Measurements from ENCODE around the gene HPF1. TPM values are rescaled to one million over a fixed set of nuclear protein-coding genes. Genes with fewer than 3 reads are reported as not detected.

HPF1 gene
- total and polyA plus RNA-seq, 2 of the 8 experiments (the other 6 are each of a cell fraction or from before 2014, with no cell fraction given) = 14.1 to 32.5 TPM

DNA sequence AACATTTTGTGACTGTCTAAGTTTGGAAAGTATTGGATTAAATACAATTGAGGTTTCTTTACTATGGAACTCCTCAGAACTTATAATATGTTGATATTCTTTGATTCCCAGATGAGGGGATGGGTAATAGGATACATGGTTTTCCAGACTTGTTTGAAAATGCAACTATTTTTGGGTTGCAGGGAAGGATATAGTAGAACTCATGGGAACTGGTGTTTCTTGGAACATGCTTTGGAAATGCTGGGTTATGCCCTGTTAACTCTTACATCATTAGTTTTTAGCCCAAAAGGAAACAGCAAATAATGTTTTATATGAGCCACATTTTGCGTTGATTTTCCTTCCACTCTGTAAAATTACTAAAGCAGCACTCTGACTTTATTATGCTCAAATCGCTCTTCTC is 41.9 kb downstream of the HPF1 start:
- Histone ChIP-seq H3K4me2 (ENCODE audit: insufficient read depth in 1 of 2, low read depth in 2 of 2, low read length in 2 of 2) (no peak overlapping the region), H3K4ac (replicated peaks; ENCODE audit: insufficient read length, low read depth, low read length) (no peak overlapping the region), H4K8ac (ENCODE audit: extremely low read depth, insufficient read depth, low read length) (no peak overlapping the region), H3K79me2 (ENCODE audit: control insufficient read depth in 1 of 2, insufficient read depth in 2 of 2, low read length in 2 of 2) (no peaks in the 10 kb centered on the region), H2BK15ac (ENCODE audit: low read length) (no peak overlapping the region), H2BK20ac (ENCODE audit: low read length) (no peak overlapping the region), H3K27me3 (replicated peaks in 1 of 4; ENCODE audit: control insufficient read depth in 3 of 4, extremely low read depth in 1 of 4, insufficient read depth in 3 of 4, low read length in 3 of 4) (no peaks in the 10 kb centered on the region), H2BK120ac (replicated peaks; ENCODE audit: low read depth, low read length) (no peak overlapping the region), H2AFZ (ENCODE audit: low read length) (no peak overlapping the region), H3K4me3 (ENCODE audit: extremely low read depth in 1 of 4, insufficient read depth in 2 of 4, low read depth in 3 of 4, low read length in 4 of 4) (no peak overlapping the region), H3K14ac (ENCODE audit: insufficient read length) (no peak overlapping the region), H3K9ac (replicated peaks in 1 of 4; ENCODE audit: extremely low read depth in 1 of 4, low read depth in 3 of 4, low read length in 3 of 4) (no peak overlapping the region), H3K79me1 (ENCODE audit: low read depth, low read length) (no peaks in the 10 kb centered on the region), H3K56ac (replicated peaks; ENCODE audit: insufficient read length, low read depth, low read length) (no peak overlapping the region), H3K27ac (ENCODE audit: low read depth, low read length) (no peak overlapping the region), H4K91ac (replicated peaks; ENCODE audit: insufficient read length, low read length) (no peak overlapping the region), H2AK5ac (ENCODE audit: low read depth, low read length) (no peak overlapping the region), H3K9me3 (ENCODE audit: insufficient read depth in 2 of 2, low read depth in 1 of 2, low read length in 1 of 2) (no peaks in the 10 kb centered on the region), H4K5ac (ENCODE audit: insufficient read length, low read depth, low read length) (no peak overlapping the region), H3K23me2 (ENCODE audit: low read depth, low read length) (no peaks in the 10 kb centered on the region), H3K18ac (ENCODE audit: extremely low read depth, low read length) (no peak overlapping the region), H2BK12ac (ENCODE audit: low read depth, low read length) (no peak overlapping the region), H3K36me3 (ENCODE audit: control insufficient read depth in 2 of 4, insufficient read depth in 4 of 4, low read length in 3 of 4) (peaks cover 3 to 15% (median 5%) of the 10 kb centered on the region in 4 experiments; a peak in 6 of 8 replicates), H3K4me1 (replicated peaks in 1 of 4; ENCODE audit: control insufficient read depth in 3 of 4, insufficient read depth in 4 of 4, low read length in 3 of 4) (no peaks in the 10 kb centered on the region), H3K23ac (ENCODE audit: insufficient read length) (no peak overlapping the region), H2BK5ac (ENCODE audit: low read depth, low read length) (no peak overlapping the region), H4K20me1 (replicated peaks in 1 of 2; ENCODE audit: control insufficient read depth in 1 of 2, insufficient read depth in 2 of 2, low read length in 2 of 2) (no peaks in the 10 kb centered on the region)
- ChIA-PET CTCF (ENCODE audit: partially characterized antibody) (no interaction called here), POLR2A (ENCODE audit: partially characterized antibody) (no interaction called here)
- 87% methylated on average over 2 of the region's 2 CpGs; no CpG with 5 or more reads in 1 of the 2 experiments for WGBS, 2 experiments (ENCODE audit: extremely low coverage in 1 of 2, insufficient coverage in 1 of 2, insufficient read length in 1 of 2, insufficient replicate concordance in 2 of 2, low coverage in 1 of 2, low lambda C conversion rate in 2 of 2, missing lambda C conversion rate in 1 of 2)
- DNase-seq (ENCODE audit: low read depth in 1 of 2, low spot score in 2 of 2) (no peak), FAIRE-seq (peak; percentile 28)
- TF ChIP-seq CHD1 (IDR thresholded peaks at IDR 0.05; ENCODE audit: low read depth, low read length) = no peak
- TF ChIP-seq CBX5 (IDR thresholded peaks at IDR 0.05; ENCODE audit: low read depth, low read length) = no peak
- no peak for TF ChIP-seq JUND (IDR thresholded peaks at IDR 0.05; ENCODE audit: low read length)
- TF ChIP-seq SRF (IDR thresholded peaks at IDR 0.05; ENCODE audit: low read depth, low read length) = no peak
- no peak for TF ChIP-seq FOSL1 (IDR thresholded peaks at IDR 0.05; ENCODE audit: insufficient read depth, low read depth, low read length)
- no peak for TF ChIP-seq SIN3A (conservative IDR thresholded peaks at IDR 0.05 in 1 of 2, IDR thresholded peaks at IDR 0.05 in 1 of 2; ENCODE audit: low read depth in 1 of 2, low read length in 2 of 2)
- TF ChIP-seq ASH2L (IDR thresholded peaks at IDR 0.05; ENCODE audit: low read length) = no peak
- no peak for TF ChIP-seq RAD21 (IDR thresholded peaks at IDR 0.05 in 1 of 2, conservative IDR thresholded peaks at IDR 0.05 in 1 of 2; ENCODE audit: low read depth in 2 of 2, low read length in 2 of 2)
- TF ChIP-seq YY1 (IDR thresholded peaks at IDR 0.05; ENCODE audit: low read depth, low read length) = no peak
- TF ChIP-seq, protein P1, sequence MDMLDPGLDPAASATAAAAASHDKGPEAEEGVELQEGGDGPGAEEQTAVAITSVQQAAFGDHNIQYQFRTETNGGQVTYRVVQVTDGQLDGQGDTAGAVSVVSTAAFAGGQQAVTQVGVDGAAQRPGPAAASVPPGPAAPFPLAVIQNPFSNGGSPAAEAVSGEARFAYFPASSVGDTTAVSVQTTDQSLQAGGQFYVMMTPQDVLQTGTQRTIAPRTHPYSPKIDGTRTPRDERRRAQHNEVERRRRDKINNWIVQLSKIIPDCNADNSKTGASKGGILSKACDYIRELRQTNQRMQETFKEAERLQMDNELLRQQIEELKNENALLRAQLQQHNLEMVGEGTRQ (IDR thresholded peaks at IDR 0.05; ENCODE audit: low read length) = no peak
- TF ChIP-seq BACH1 (IDR thresholded peaks at IDR 0.05; ENCODE audit: low read length) = no peak
